ENCODE measurements around the gene CRYAB.
"Not testable (repeated sequence)": the region's sequence is repeated elsewhere in the genome, so short reads cannot be mapped to it uniquely, and the experiment has no call there.

Gene CRYAB

DNA sequence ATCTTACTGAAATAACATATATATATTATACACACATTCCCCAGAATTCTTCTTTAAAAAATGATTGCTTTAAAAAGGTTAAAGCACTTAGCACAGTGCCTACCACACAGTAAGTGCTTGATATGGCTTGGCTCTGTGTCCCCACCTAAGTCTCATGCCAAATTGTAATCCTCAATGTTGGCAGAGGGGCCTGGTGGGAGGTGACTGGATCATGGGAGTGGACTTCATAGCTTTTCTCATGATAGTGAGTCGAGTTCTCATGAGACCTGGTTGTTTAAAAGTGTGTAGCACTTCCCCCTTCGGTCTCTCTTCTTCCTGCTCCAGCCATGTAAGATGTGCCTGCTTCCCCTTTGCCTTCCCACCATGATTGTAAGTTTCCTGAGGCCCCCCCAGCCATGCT is 6.2 kb downstream of the CRYAB start:
- DNase-seq = peak; percentile 21

DNA sequence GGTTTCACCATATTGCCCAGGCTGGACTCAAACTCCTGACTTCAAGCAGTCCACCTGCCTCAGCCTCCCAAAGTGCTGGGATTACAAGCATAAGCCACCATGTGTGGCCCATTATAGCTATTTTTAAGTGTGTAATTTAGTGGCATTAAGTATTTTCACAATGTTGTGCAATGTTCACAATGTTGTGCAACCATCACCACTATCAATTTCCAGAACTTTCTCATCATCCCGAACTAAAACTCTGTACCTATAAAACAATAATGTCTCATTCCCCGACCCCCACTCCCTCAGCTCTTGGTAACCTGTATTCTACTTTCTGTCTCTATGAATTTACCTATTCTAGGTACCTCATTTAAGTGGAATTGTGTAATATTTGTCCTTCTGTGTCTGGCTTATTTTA is 24.7 kb downstream of the CRYAB start:
- DNase-seq = no peak

DNA sequence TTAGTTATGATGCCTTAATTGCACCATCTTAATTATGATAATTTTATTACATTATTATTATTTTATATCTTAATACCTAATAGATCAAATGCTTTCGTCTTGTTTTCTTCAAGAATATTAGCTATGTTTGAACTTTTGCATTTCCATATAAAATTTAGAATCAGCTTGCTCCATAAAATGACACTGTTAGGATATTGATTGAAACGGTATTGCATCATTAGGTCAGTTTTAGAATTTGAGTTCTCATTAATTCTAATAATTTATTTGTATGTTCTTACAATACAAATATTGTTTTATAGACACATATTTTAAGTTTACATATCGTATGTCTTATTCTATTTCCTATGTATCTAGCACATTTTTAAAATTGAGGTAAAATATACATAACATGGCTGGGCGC is 25.5 kb downstream of the CRYAB start:
- DNase-seq = no peak

DNA sequence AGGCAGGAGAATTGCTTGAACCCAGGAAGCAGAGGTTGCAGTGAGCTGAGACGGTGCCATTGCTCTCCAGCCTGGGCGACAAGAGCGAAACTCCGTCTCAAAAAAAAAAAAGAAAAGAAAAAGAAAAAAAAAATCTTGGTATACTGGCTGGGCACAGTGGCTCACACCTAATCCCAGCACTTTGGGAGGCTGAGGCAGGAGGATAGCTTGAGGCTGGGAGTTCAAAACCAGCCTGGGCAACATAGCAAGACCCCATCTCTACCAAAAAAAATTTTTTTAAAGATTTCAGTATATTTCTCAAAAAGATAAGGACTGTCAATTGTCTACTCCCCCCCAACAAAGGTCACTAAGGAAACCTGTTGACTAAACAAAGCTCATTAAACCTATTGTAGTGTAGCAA is 26.5 kb downstream of the CRYAB start:
- not testable (repeated sequence) for DNase-seq

DNA sequence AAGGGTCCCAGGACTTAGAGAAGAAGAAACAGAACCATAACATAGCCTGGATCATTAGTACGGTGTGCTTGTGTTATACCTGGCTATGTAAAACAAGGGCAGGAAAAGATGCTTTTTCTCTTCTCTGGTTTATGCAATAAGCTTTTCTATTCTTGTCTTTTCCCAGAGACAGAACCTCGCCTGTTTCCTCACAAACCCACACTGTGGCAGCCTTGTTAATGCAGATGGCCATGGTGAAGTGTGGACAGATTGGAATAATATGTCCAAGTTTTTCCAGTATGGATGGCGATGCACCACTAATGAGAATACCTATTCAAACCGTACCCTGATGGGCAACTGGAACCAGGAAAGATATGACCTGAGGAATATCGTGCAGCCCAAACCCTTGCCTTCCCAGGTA is 29.4 kb downstream of the CRYAB start:
- no peak for DNase-seq

DNA sequence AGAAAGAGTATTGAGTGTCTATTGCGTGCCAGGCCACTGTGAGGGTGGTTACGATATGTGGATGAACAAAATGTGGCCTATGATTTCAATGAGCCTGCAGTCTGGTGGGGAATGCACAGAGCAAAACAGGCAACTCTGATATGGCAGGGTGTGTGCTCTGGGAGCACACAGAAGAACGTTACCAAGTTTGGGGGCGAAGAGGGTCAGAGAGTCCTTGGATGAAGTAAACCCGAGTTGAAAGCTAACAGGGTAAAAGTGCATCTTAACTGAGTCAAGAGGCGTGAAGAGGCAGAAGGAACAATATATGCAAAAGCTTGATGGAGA is 32.0 kb downstream of the CRYAB start:
- no peak for DNase-seq

DNA sequence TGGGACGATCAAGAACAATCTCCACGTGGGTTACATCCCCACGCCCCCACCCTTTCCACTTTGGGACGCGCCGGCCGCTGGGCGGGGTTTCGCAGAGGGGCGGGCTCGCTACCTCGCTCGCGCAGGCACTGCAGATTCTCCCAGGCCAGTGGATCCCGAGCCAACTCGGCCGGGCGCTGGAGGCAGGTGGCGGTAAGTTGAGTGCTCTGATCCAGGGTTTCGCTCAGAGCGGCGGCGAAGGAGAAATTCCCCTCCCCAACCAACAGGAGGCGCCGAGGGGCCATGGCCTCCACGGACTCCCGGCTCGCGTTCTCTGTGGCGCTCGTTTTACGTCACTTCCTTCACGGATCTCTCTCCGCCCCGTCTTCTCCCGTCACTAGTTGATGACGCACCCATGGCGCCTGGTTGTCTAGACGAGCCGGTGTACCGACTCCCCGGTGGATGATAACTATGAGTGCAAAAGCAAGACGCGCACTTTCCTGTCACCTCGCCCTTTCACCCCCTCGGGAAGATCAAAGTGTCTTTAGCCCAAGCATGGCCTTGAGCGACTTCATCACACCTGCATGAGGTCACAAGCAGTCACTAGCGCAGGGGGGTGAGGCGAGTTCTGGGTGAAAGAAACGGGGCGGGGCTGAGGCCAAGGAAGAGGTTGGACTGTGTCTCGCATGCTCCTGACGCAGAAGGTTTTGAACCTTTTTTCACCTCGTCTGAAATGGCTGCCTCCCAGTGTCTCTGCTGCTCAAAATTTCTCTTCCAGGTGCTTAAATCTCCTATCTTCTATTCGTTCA is 32.5 kb downstream of the CRYAB start, which contains the start of the genes CFAP68 and FDXACB1:
Gene CFAP68, plus strand, starts transcription at position 693 of the 788 bp plus-strand sequence. Its CDS starts 20 bp downstream, at position 713.
Gene FDXACB1, minus strand, starts transcription at position 317 of the 788 bp plus-strand sequence. Its CDS starts 33 bp downstream, at position 284.
- DNase-seq = peak; percentile 98

DNA sequence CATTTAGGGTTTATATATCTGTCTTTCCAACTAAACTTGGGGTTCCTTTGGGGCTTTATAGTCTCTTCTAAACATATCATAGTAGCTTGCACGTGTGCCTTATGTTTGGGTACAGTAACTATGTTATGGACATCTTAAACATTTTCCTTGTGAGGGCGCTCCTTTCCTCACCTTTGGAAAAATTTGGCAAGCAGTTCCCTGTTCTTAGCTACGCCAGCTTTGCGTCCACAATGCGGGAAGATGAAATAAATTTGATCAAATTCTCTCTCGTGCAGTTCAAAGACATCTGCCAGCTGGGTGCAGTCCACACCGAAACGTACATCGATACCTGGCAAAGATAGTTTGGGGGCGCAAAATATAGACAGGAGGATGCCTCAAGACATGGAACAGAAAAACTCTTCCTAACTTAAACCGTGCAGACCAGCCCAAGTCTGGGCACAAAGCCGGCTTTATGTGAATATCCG is 33.2 kb downstream of the CRYAB start:
- peak; percentile 8 for DNase-seq

DNA sequence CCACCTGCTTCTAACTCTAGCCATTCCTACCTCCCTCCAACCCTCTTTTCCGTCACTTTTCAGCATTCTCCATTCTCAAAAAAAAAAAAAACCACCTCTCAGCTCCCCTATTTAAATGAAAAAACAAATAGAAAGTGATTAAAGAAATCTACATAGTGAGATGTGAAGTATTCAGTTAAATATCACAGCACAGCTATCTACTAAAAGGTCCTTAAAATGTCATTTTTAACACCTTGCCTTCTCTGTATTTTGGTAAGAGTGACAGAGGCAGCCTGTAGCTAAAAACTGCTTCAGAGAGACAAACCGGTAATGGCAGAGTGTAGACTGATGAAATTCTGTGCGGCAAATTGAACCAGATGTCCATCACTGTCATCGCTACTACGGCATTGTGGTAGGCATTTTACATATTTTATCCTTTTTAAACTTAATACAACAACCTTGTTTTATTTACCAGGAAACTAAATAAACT is 39.8 kb downstream of the CRYAB start:
- DNase-seq = no peak

DNA sequence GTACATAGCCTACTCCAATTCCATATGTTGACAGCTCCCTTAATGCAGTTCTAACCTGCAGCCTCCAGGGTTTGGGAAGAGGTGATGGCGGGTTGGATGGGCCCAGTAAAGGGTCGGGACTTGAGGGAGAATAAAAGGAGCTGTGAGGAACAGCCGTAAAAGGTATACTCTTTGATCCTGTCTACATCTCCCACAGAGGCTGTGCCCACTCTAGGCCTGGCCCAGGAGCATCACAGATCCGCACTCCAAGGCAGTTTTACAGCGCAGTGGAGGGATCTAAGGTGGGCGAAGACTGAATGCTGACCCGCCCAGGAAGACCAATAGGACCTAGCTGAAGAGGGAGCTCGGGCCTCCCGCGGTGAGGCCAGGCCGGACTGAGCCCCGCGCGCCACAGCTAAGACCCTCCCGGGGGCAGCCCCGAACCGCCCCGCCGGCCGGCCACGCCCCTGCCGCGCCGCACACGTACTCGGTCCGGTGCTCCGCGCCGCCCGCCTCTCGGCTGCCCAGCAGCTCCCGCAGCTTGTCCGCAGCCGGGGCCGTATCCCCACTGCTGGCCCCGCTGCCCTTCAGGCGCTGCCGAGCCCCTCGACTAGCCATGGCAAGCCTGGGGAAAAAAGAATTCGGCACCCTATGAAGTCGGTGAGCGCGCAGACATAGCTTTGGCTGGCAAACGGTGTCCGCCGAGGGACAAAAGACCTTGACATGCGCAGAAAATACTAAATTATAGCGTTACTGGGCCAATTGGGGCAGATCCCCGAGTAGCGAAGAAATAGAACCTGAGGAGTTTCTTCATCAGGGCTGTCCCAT is 40.5 kb downstream of the CRYAB start, which contains the start of gene ALG9:
Gene ALG9, minus strand, starts transcription at position 696 of the 807 bp plus-strand sequence. Its CDS starts 99 bp downstream, at position 597.
- peak; percentile 81 for DNase-seq

DNA sequence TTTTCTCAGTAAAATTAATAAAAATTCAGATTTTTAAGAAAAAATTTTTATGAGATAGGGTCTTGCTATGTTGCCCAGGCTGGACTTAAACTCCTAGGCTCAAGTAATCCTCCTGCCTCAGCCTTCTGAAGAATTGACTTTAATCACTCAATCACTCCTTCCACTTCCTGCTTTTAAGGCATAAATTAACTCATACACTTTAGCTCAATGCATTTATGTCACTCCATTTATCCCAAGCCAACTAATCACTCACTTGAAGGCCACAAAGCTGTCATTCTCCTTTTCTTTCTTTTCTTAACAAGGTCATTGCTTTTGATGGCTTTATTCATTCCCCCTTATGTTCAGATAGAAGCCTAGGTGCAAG is 41.1 kb downstream of the CRYAB start:
- peak; percentile 20 for DNase-seq

DNA sequence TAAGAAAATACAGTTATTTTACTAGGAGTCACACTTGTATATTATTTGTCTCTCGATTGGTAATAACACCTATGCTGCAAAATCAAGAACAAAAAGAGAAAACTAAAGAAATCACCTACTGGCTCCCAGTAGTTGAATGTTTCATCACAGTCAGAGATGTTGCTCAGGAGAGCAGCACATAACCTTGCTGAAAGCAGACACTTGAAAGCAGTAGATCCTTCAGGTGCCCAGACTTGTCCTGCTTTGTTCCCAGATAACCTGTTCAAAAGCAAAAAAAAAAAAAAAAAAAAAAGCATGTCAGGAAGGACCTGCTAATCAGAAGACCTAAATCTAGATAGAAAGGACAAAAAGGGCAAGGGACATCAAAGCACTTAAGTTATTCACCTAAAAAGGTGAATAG is 41.5 kb downstream of the CRYAB start:
- no peak for DNase-seq

DNA sequence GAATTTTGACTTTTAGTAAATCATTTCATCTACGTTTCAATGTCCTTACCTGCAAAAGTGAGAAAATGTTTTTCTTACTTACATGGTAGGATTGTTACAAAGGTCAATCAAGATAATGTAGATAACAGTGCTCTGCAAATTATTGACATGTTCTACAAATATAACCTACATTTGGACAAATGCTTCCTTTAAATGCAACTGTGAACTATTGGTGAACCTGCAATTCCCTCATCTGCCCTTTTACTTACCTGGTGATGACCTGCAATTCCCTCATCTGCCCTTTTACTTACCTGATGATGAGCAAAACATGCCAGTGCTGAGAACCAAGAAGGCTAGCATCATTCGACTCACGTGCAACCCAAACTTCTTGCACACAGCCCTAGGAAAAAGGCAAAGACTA is 51.3 kb downstream of the CRYAB start:
- DNase-seq = no peak

Measured in inflammatory macrophage treated with lipopolysaccharide for 4 hours (primary cell).